H9 (cell line): ENCODE data around the gene ZNF35. TPM values are rescaled to one million over a fixed set of nuclear protein-coding genes. Genes with fewer than 3 reads are reported as not detected.
"Not testable (repeated sequence)": the region's sequence is repeated elsewhere in the genome, so short reads cannot be mapped to it uniquely, and the experiment has no call there.

Source experiments
- DNase-seq: peaks from one replicate; pipeline ENCODE4 v3.0.0-alpha.2; 2017
- H2AFZ ChIP-seq: one replicate; pipeline ENCODE4 v1.6.1; 2013; ENCODE audit warnings: mild to moderate bottlenecking, low read length, control low read depth, moderate library complexity
- H2AK5ac ChIP-seq: 2 replicates; pipeline ENCODE4 v1.6.1; 2013; ENCODE audit warnings: low read length, control low read depth, mixed read lengths; ENCODE audit not compliant: insufficient read length
- H2BK120ac ChIP-seq: one replicate; pipeline ENCODE4 v1.6.1; 2013; ENCODE audit warnings: low read depth, mild to moderate bottlenecking, low read length, control low read depth, inconsistent platforms; ENCODE audit not compliant: poor library complexity, severe bottlenecking
- H2BK12ac ChIP-seq: 2 replicates; pipeline ENCODE4 v1.6.1; 2013; ENCODE audit warnings: low read length, control low read depth, mixed read lengths, low read depth; ENCODE audit not compliant: insufficient read length
- H2BK15ac ChIP-seq: 2 replicates; pipeline ENCODE4 v1.6.1; 2013; ENCODE audit warnings: low read depth, low read length, control low read depth
- H2BK20ac ChIP-seq: one replicate; pipeline ENCODE4 v1.6.1; 2013; ENCODE audit warnings: low read depth, mild to moderate bottlenecking, low read length, control low read depth, inconsistent platforms; ENCODE audit not compliant: poor library complexity, severe bottlenecking
- H2BK5ac ChIP-seq: 2 replicates; pipeline ENCODE4 v1.6.1; 2013; ENCODE audit warnings: low read length, control low read depth, mixed read lengths; ENCODE audit not compliant: insufficient read length
- H3K14ac ChIP-seq: 2 replicates; pipeline ENCODE4 v1.6.1; 2013; ENCODE audit warnings: low read length, control low read depth; ENCODE audit not compliant: insufficient read depth
- H3K18ac ChIP-seq: 2 replicates; pipeline ENCODE4 v1.6.1; 2013; ENCODE audit warnings: low read depth, mild to moderate bottlenecking, mixed read lengths, low read length, control low read depth; ENCODE audit not compliant: insufficient read length
- H3K23ac ChIP-seq: 2 replicates; pipeline ENCODE4 v1.6.1; 2013; ENCODE audit warnings: low read length, control low read depth, mixed read lengths, low read depth; ENCODE audit not compliant: insufficient read length
- H3K23me2 ChIP-seq: 2 replicates; pipeline ENCODE4 v1.6.1; 2013; ENCODE audit warnings: low read depth, mild to moderate bottlenecking, mixed read lengths, low read length, control low read depth; ENCODE audit not compliant: insufficient read length, poor library complexity, severe bottlenecking
- H3K27ac ChIP-seq: 2 replicates; pipeline ENCODE4 v1.5.1; 2013; ENCODE audit warnings: low read length, control low read depth, mixed read lengths, low read depth; ENCODE audit not compliant: insufficient read length
- H3K27me3 ChIP-seq: 2 replicates; pipeline ENCODE4 v1.6.1; 2013; ENCODE audit warnings: low read length, control low read depth, inconsistent platforms; ENCODE audit not compliant: insufficient read depth
- H3K4ac ChIP-seq: 2 replicates; pipeline ENCODE4 v1.6.1; 2013; ENCODE audit warnings: low read depth, mild to moderate bottlenecking, control low read depth, inconsistent platforms, low read length, moderate library complexity
- H3K4me1 ChIP-seq: 2 replicates; pipeline ENCODE4 v1.6.1; 2013; ENCODE audit warnings: low read length, control low read depth, inconsistent platforms; ENCODE audit not compliant: insufficient read depth
- H3K4me2 ChIP-seq: 2 replicates; pipeline ENCODE4 v1.6.1; 2013; ENCODE audit warnings: low read length, control low read depth, mixed read lengths; ENCODE audit not compliant: insufficient read length, insufficient read depth
- H3K56ac ChIP-seq: 2 replicates; pipeline ENCODE4 v1.6.1; 2013; ENCODE audit warnings: low read depth, mild to moderate bottlenecking, mixed read lengths, low read length, control low read depth; ENCODE audit not compliant: insufficient read length
- H3K79me1 ChIP-seq: 2 replicates; pipeline ENCODE4 v1.6.1; 2013; ENCODE audit warnings: low read depth, mild to moderate bottlenecking, moderate library complexity, low read length, control low read depth, inconsistent platforms; ENCODE audit not compliant: insufficient read depth, poor library complexity, severe bottlenecking
- H3K79me2 ChIP-seq: 2 replicates; pipeline ENCODE4 v1.6.1; 2013; ENCODE audit warnings: low read length, control low read depth, inconsistent platforms; ENCODE audit not compliant: insufficient read depth
- H3K9ac ChIP-seq: 2 replicates; pipeline ENCODE4 v1.6.1; 2013; ENCODE audit warnings: low read length, control low read depth, mixed read lengths; ENCODE audit not compliant: insufficient read length; ENCODE audit errors: extremely low read depth
- H3K9me3 ChIP-seq: one replicate; pipeline ENCODE4 v1.6.1; 2013; ENCODE audit warnings: low read depth, low read length, inconsistent platforms; ENCODE audit not compliant: control insufficient read depth
- H3T11ph ChIP-seq: one replicate; pipeline ENCODE4 v1.6.1; 2013; ENCODE audit warnings: mild to moderate bottlenecking, low read length, control low read depth, inconsistent platforms
- H4K20me1 ChIP-seq: one replicate; pipeline ENCODE4 v1.6.1; 2013; ENCODE audit not compliant: control insufficient read depth, insufficient read length, insufficient read depth
- H4K5ac ChIP-seq: 2 replicates; pipeline ENCODE4 v1.6.1; 2013; ENCODE audit warnings: low read depth, mild to moderate bottlenecking, mixed read lengths, low read length, control low read depth; ENCODE audit not compliant: insufficient read length
- H4K8ac ChIP-seq: replicated peaks from 2 replicates; pipeline ENCODE4 v1.6.1; 2013; ENCODE audit warnings: low read length, control low read depth, mixed read lengths, low read depth; ENCODE audit not compliant: insufficient read length
- H4K91ac ChIP-seq: 2 replicates; pipeline ENCODE4 v1.6.1; 2013; ENCODE audit warnings: low read depth, mild to moderate bottlenecking, moderate library complexity, mixed read lengths, low read length, control low read depth; ENCODE audit not compliant: insufficient read length
- H3K27ac Mint-ChIP-seq, 3 experiments: 2 replicates in 2 of 3; 3 replicates in 1 of 3; pipeline ENCODE4 v1.8.0; 2020 to 2021; ENCODE audit warnings: mixed read lengths in 3 of 3, mild to moderate bottlenecking in 1 of 3, moderate library complexity in 1 of 3
- H3K27me3 Mint-ChIP-seq: 2 replicates; pipeline ENCODE4 v1.8.0; 2021; ENCODE audit warnings: low read depth, mild to moderate bottlenecking, moderate library complexity, mixed read lengths
- H3K36me3 Mint-ChIP-seq, 3 experiments: 2 replicates in 2 of 3; 3 replicates in 1 of 3; pipeline ENCODE4 v1.8.0; 2020 to 2021; ENCODE audit warnings: low read depth in 3 of 3, mixed read lengths in 3 of 3; ENCODE audit not compliant: insufficient read depth in 1 of 3
- H3K4me1 Mint-ChIP-seq, 2 experiments: 2 replicates each; pipeline ENCODE4 v1.8.0; 2020; ENCODE audit warnings: mixed read lengths in 2 of 2
- H3K4me3 Mint-ChIP-seq, 2 experiments: 2 replicates in 1 of 2; 3 replicates in 1 of 2; pipeline ENCODE4 v1.8.0; 2020 to 2021; ENCODE audit warnings: mild to moderate bottlenecking in 2 of 2, mixed read lengths in 2 of 2, moderate library complexity in 1 of 2
- H3K9me3 Mint-ChIP-seq, 2 experiments: 2 replicates in 1 of 2; 3 replicates in 1 of 2; pipeline ENCODE4 v1.8.0; 2020; ENCODE audit warnings: mild to moderate bottlenecking in 2 of 2, mixed read lengths in 2 of 2, moderate library complexity in 1 of 2
- CTCF ChIP-seq: fragments of 200-600 bp; sonication (generic); conservative IDR thresholded peaks from 3 replicates; pipeline ENCODE4 v1.8.0; 2021; ENCODE audit warnings: antibody characterized with exemption, mild to moderate bottlenecking
- WGBS: extraction: QIAGEN DNeasy Blood & Tissue Kit; methylation state at CpG from one replicate; pipeline ENCODE4 v1.1.7; 2013; ENCODE audit warnings: missing lambda C conversion rate, low lambda C conversion rate, mixed read lengths; ENCODE audit not compliant: insufficient read length; ENCODE audit errors: extremely low coverage; 5-methylcytosine and 5-hydroxymethylcytosine counted together
- total RNA-seq: library from RNA; stranded (reverse); gene quantifications from 2 replicates; pipeline ENCODE4 v1.2.1, GENCODE V29; 2021

ZNF35 gene
- total RNA-seq, 1 experiment from 2014 or later: 27.3 TPM

DNA sequence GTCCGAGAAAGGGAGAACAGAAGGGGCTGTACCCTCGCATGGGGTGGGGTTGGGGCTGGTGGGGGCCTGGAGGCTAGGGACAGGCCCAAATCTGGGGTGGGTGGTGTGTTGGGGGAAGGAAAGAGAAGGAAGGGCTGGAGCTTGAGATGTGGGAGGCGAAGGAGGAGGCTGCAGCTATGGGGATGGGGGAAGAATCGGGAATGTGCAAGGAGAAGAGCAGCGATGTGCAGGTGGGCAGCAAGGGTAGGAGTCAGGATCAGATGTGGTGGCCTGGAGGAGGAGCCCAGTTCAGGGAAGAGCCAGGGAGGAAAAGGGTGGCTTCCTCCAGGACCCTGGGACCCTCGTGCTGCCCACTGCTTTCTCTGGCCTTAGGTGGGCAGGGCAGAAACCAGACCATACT is 21.2 kb downstream of the ZNF35 start:
- Histone ChIP-seq H3K9me3 (no peaks in the 10 kb centered on the region), H2BK120ac (no peak overlapping the region)
- H3K27ac Mint-ChIP-seq: peak overlapping the region in 2 of 3 experiments; percentile 13 to 78; a peak in 2 of 7 replicates

GRCh38 chr3:44673466-44673865 is 24.9 kb downstream of the ZNF35 start:
- H2BK12ac ChIP-seq, H3T11ph ChIP-seq, H4K8ac ChIP-seq, H2BK120ac ChIP-seq, H3K27ac ChIP-seq, H3K4ac ChIP-seq, H3K23ac ChIP-seq, H3K14ac ChIP-seq, H2BK15ac ChIP-seq, H3K4me1 ChIP-seq, DNase-seq, H2BK5ac ChIP-seq, H3K27ac Mint-ChIP-seq, H2AK5ac ChIP-seq, H3K56ac ChIP-seq, H3K23me2 ChIP-seq, H3K4me2 ChIP-seq, H3K18ac ChIP-seq, H4K20me1 ChIP-seq, H3K79me1 ChIP-seq, H4K5ac ChIP-seq, H3K27me3 Mint-ChIP-seq, H3K79me2 ChIP-seq, H3K9ac ChIP-seq, H3K4me1 Mint-ChIP-seq, H3K27me3 ChIP-seq, H3K4me3 Mint-ChIP-seq, H2BK20ac ChIP-seq, H4K91ac ChIP-seq, H3K9me3 ChIP-seq, H2AFZ ChIP-seq: not testable (repeated sequence)
- peaks cover 10 to 15% (median 11%) of the 10 kb centered on the region in 3 experiments; a peak in 6 of 7 replicates for H3K36me3 Mint-ChIP-seq
- WGBS: no CpG with 5 or more reads among the region's 8 CpGs
- H3K9me3 Mint-ChIP-seq: peaks cover 19 to 20% of the 10 kb centered on the region in 2 experiments

More for the DNA sequence above, 21.2 kb downstream of the ZNF35 start:
- Histone ChIP-seq H3K56ac (no peak overlapping the region), H4K91ac (no peak overlapping the region), H2BK5ac (no peak overlapping the region), H2AK5ac (no peak overlapping the region), H4K20me1 (no peaks in the 10 kb centered on the region), H2AFZ (no peak overlapping the region), H3K14ac (no peak overlapping the region; the same call in 1 of the 2 replicates), H3K4me2 (no peak overlapping the region), H3K9ac (no peak overlapping the region), H3K23ac (no peak overlapping the region), H2BK15ac (no peak overlapping the region), H3K79me1 (no peaks in the 10 kb centered on the region), H2BK12ac (no peak overlapping the region), H3K27me3 (no peaks in the 10 kb centered on the region), H4K5ac (no peak overlapping the region), H3K79me2 (no peaks in the 10 kb centered on the region), H3T11ph (no peak overlapping the region), H3K4ac (no peak overlapping the region), H2BK20ac (no peak overlapping the region), H3K27ac (no peak overlapping the region), H3K4me1 (no peaks in the 10 kb centered on the region), H3K18ac (no peak overlapping the region), H4K8ac (no peak overlapping the region), H3K23me2 (no peaks in the 10 kb centered on the region)
- Mint-ChIP-seq H3K4me3 (no peak overlapping the region), H3K4me1 (no peaks in the 10 kb centered on the region), H3K9me3 (peaks cover 21 to 25% of the 10 kb centered on the region in 2 experiments), H3K36me3 (peaks cover 10 to 21% (median 17%) of the 10 kb centered on the region in 3 experiments; a peak in 6 of 7 replicates), H3K27me3 (peaks cover 4% of the 10 kb centered on the region)
- DNase-seq: no peak
- WGBS: no CpG with 5 or more reads among the region's 6 CpGs
- no peak for TF ChIP-seq CTCF
